H1 (cell line): ENCODE results near the gene FXN. TPM values are rescaled to one million over a fixed set of nuclear protein-coding genes. Genes with fewer than 3 reads are reported as not detected.

ENCODE experiments used
- MAFK ChIP-seq: IDR thresholded peaks from 2 replicates; pipeline ENCODE4 v1.6.1; 2012; ENCODE audit warnings: low read depth, mild to moderate bottlenecking, improper control_type of control experiment, low read length
- POLR2AphosphoS5 ChIP-seq: IDR thresholded peaks from 2 replicates; pipeline ENCODE4 v1.6.1; 2011; ENCODE audit warnings: low read depth, low read length
- YY1 ChIP-seq: IDR thresholded peaks from 2 replicates; pipeline ENCODE4 v1.6.1; 2011; ENCODE audit warnings: low read depth, mild to moderate bottlenecking, low read length
- polyA plus RNA-seq, 7 experiments: library from polyadenylated mRNA; depleted of rRNA in 3 of 7; stranded (reverse) in 5 of 7; unstranded in 2 of 7; fragments of >200 nt in 5 of 7; fragments of 200-250 nt in 2 of 7; gene quantifications; 1 replicate in 5 of 7; 2 replicates in 1 of 7; 4 replicates in 1 of 7; pipeline versions ENCODE4 v1.2.1 to v1.2.3, GENCODE V29; 2011 to 2013; ENCODE audit warnings: missing spikeins in 2 of 7, mixed read lengths in 2 of 7
- total RNA-seq: library from RNA; stranded (reverse); fragmentation: NEBNext Ultra II Directional; extraction: Animal tissue kit (Norgen Biotek cat#: 25700); gene quantifications from 2 replicates; pipeline ENCODE4 v1.2.1, GENCODE V29; 2021

The FXN gene
- total and polyA plus RNA-seq, 2 of the 8 experiments (the other 6 are each of a cell fraction or from before 2014, with no cell fraction given), result 34.2 to 37.5 TPM

GRCh38 chr9:69070201-69070600 lies 34.6 kb downstream of the FXN start (continued):
- TF ChIP-seq POLR2AphosphoS5 (no peak), MAFK (no peak), YY1 (no peak)
- TF ChIP-seq, all 59 proteins: peak for 0
